RWPE1 (cell line): ENCODE results near the gene LDLRAD1.
A peak's percentile ranks its signal among the peaks of the same experiment; 100 is the strongest.

Source experiments
- CTCF ChIA-PET: fragments of 350-600 bp; sonication (Branson Sonifier 250); formaldehyde crosslinking; extraction: SDS; loops from one replicate; lab custom pipeline; 2021; lab: Yijun Ruan, JAX
- POLR2A ChIA-PET: fragments of 400-600 bp; formaldehyde crosslinking; extraction: SDS; loops from one replicate; lab custom pipeline; 2020; ENCODE audit warnings: antibody characterized with exemption; ENCODE audit not compliant: low non-redundant PET; lab: Yijun Ruan, JAX
- DNase-seq: peaks from one replicate; pipeline ENCODE4 v3.0.0; 2012; ENCODE audit warnings: low spot score
- H3K27ac ChIP-seq: fragments of 450-650 bp; 2 replicates; pipeline ENCODE4 v1.5.1; 2017
- CTCF ChIP-seq: fragments of 450-650 bp; conservative IDR thresholded peaks from 2 replicates; pipeline ENCODE4 v1.5.1; 2017; ENCODE audit warnings: low read depth, mild to moderate bottlenecking

The LDLRAD1 gene

GRCh38 chr1:54017979-54018378, at the start of gene LDLRAD1:
LDLRAD1 (minus strand) TSS chr1:54018186; CDS start chr1:54018112, 74 bp downstream.
- CTCF ChIA-PET = no interaction called here
- no peak within 1 kb of the TSS for H3K27ac ChIP-seq
- POLR2A ChIA-PET = no interaction called here
- TF ChIP-seq CTCF = no peak
- no peak for DNase-seq

GRCh38 chr1:54064299-54064698, 46.3 kb upstream of the LDLRAD1 start:
- CTCF ChIA-PET = no interaction called here
- DNase-seq = no peak
- no peak for TF ChIP-seq CTCF
- POLR2A ChIA-PET = no interaction called here
- H3K27ac ChIP-seq = no peak overlapping the region

GRCh38 chr1:54054438-54054749, 36.4 kb upstream of the LDLRAD1 start:
- no peak overlapping the region for H3K27ac ChIP-seq
- TF ChIP-seq CTCF = no peak
- POLR2A ChIA-PET = no interaction called here
- CTCF ChIA-PET = interaction anchor here (0.6 kb wide), 2 partner anchors 172 to 278 kb away, joined by 3 read pairs; no protein-coding TSS in a partner anchor
- peak; percentile 6 for DNase-seq

- POLR2A ChIA-PET = no interaction called here
- DNase-seq = peak; percentile 6
- no peak for TF ChIP-seq CTCF
- peak overlapping the region; percentile 97 for H3K27ac ChIP-seq
- CTCF ChIA-PET = interaction anchor here (0.6 kb wide), 1 partner anchor 172 kb away, joined by 3 read pairs; no protein-coding TSS in a partner anchor
Observed at GRCh38 chr1:54053745-54054437, 35.9 kb upstream of the LDLRAD1 start.

- H3K27ac ChIP-seq = peak within 1 kb of the TSS; percentile 97
- POLR2A ChIA-PET = interaction anchor here (0.6 kb wide), 1 partner anchor 57 kb away, joined by 4 read pairs; no protein-coding TSS in a partner anchor
- CTCF ChIA-PET = interaction anchor here (0.7 to 1.0 kb wide), 2 partner anchors 192 to 931 kb away, joined by 4 read pairs; no protein-coding TSS in a partner anchor
- DNase-seq = peak; percentile 96
- TF ChIP-seq CTCF = no peak
Observed at GRCh38 chr1:54052934-54053744, 35.2 kb upstream of the LDLRAD1 start, which contains the start of the genes TCEANC2 and TMEM59. TCEANC2 (plus strand) TSS chr1:54053608; CDS start chr1:54054423, 815 bp downstream. TMEM59 (minus strand) TSS chr1:54053204; CDS start chr1:54053188, 16 bp downstream.

GRCh38 chr1:54052431-54052933, 34.5 kb upstream of the LDLRAD1 start:
- DNase-seq = peak; percentile 46

More at GRCh38 chr1:54052431-54052933, 34.5 kb upstream of the LDLRAD1 start:
- peak overlapping the region; percentile 97 for H3K27ac ChIP-seq
- TF ChIP-seq CTCF = no peak
- ChIA-PET POLR2A (no interaction called here), CTCF (interaction anchor here (0.6 to 1.0 kb wide), 5 partner anchors 12 to 930 kb away, joined by 3 to 5 read pairs (median 4); no protein-coding TSS in a partner anchor)
